Measurements from ENCODE around the gene NHERF1. TPM values are rescaled to one million over a fixed set of nuclear protein-coding genes. Genes with fewer than 3 reads are reported as not detected.

Gene NHERF1
- total and polyA plus RNA-seq, 2 of the 13 experiments (the other 11 are each of a cell fraction or from before 2014, with no cell fraction given) = 169 to 269 TPM

DNA sequence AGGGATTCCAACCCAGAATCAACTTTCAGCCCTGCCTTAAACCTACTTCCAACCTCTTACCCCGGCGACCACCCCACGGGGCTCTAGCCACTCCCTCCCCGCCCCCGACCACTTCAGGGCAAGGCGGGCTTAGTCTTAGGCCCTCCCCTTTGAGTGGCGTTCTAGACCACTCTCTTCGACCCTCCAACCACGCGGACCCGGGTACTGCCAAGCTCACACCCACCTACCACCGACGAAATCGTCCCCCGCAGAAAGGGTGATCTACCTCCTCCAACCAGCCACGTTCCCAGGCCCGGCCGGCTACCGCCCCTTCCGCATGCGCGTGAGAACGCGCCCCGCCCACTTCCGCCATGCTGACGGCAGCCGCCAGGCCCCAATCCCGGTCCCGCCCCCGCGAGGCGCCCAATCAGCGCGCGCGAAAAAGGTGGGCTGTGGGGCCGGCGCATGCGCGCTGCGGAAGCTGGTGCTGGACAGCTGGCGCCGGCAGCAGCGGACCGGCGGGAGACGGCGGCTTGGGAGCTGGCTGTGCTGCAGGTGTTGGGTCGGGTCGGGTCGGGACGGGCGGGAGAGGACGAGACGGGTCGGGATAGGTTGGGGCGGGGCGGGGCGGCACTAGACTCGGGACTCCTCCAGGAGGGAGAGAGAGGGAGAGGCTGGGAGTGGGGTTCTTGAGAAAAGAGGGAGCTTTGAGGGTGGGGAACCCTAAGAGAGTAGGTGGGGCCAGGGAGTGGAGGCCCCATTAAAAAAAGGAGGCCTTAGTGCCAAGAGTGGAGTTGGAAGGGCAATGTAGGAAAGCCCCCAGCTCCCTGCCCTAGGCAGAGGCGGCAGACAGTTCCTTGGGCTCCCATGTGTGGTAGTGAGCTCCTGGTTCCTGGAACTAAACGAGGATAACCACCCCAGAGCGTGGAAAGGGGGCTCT lies 27.9 kb downstream of the NHERF1 start, which contains the start of gene NAT9 (continued):
- TF ChIP-seq, protein P1, sequence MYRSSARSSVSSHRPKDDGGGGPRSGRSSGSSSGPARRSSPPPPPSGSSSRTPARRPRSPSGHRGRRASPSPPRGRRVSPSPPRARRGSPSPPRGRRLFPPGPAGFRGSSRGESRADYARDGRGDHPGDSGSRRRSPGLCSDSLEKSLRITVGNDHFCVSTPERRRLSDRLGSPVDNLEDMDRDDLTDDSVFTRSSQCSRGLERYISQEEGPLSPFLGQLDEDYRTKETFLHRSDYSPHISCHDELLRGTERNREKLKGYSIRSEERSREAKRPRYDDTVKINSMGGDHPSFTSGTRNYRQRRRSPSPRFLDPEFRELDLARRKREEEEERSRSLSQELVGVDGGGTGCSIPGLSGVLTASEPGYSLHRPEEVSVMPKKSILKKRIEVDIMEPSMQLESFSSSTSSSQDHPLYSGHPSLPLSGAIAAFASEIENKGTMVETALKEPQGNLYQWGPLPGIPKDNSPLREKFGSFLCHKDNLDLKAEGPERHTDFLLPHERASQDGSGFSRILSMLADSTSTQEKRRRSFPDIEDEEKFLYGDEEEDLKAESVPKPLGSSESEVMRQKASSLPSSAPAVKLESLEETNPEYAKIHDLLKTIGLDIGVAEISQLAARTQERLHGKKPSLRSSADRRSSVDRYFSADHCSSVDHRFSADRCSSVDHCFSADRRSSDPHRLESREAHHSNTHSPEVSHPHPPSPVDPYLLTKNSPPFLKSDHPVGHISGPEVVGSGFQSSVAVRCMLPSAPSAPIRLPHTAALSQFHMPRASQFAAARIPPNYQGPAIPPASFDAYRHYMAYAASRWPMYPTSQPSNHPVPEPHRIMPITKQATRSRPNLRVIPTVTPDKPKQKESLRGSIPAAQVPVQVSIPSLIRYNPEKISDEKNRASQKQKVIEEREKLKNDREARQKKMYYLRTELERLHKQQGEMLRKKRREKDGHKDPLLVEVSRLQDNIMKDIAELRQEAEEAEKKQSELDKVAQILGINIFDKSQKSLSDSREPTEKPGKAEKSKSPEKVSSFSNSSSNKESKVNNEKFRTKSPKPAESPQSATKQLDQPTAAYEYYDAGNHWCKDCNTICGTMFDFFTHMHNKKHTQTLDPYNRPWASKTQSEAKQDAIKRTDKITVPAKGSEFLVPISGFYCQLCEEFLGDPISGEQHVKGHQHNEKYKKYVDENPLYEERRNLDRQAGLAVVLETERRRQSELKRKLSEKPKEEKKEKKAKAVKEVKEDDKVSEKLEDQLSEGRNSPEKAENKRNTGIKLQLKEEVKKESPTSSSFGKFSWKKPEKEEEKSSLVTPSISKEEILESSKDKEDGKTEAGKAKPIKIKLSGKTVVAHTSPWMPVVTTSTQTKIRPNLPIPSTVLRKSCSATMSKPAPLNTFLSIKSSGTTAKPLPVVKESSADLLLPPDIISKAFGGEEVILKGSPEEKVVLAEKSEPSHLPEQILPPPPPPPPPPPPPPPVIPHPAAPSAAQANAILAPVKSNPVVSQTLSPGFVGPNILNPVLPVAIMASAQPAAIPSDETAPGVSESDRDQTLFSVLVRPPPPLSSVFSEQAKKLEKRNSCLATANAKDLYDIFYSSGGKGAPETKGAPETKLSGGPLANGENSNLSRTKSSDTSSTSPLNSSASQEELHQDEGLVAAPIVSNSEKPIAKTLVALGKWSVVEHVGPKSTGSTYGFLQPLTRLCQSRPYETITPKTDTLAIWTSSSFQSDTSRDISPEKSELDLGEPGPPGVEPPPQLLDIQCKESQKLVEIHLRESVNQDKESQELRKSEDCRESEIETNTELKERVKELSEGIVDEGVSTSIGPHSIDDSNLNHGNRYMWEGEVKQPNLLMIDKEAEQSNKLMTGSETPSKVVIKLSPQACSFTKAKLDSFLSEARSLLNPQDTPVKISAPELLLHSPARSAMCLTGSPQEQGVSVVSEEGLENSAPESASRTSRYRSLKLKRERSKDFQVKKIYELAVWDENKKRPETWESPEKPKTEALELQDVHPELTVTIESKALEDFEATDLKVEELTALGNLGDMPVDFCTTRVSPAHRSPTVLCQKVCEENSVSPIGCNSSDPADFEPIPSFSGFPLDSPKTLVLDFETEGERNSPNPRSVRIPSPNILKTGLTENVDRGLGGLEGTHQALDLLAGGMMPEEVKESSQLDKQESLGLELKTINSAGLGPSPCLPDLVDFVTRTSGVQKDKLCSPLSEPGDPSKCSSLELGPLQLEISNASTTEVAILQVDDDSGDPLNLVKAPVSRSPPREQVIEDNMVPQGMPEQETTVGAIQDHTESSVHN (CRISPR knock-in tag; IDR thresholded peaks at IDR 0.05) = no peak; the same call in 1 of the 2 replicates
- TF ChIP-seq NR2F1 (CRISPR knock-in tag; IDR thresholded peaks at IDR 0.05) (no peak), CBX1 (IDR thresholded peaks at IDR 0.05; ENCODE audit: low read depth) (no peak), PLRG1 (conservative IDR thresholded peaks at IDR 0.05) (no peak), SRY (CRISPR knock-in tag; IDR thresholded peaks at IDR 0.05) (peak; percentile 49; the same call in 1 of the 2 replicates), HNRNPUL1 (IDR thresholded peaks at IDR 0.05; ENCODE audit: low read depth, low read length) (no peak), RORA (CRISPR knock-in tag; IDR thresholded peaks at IDR 0.05) (no peak), ZBTB8A (CRISPR knock-in tag; IDR thresholded peaks at IDR 0.05; ENCODE audit: borderline replicate concordance, low read depth) (no peak), HMG20B (CRISPR knock-in tag; conservative IDR thresholded peaks at IDR 0.05) (no peak), ZNF746 (CRISPR knock-in tag; IDR thresholded peaks at IDR 0.05) (no peak)
- TF ChIP-seq, protein P2, sequence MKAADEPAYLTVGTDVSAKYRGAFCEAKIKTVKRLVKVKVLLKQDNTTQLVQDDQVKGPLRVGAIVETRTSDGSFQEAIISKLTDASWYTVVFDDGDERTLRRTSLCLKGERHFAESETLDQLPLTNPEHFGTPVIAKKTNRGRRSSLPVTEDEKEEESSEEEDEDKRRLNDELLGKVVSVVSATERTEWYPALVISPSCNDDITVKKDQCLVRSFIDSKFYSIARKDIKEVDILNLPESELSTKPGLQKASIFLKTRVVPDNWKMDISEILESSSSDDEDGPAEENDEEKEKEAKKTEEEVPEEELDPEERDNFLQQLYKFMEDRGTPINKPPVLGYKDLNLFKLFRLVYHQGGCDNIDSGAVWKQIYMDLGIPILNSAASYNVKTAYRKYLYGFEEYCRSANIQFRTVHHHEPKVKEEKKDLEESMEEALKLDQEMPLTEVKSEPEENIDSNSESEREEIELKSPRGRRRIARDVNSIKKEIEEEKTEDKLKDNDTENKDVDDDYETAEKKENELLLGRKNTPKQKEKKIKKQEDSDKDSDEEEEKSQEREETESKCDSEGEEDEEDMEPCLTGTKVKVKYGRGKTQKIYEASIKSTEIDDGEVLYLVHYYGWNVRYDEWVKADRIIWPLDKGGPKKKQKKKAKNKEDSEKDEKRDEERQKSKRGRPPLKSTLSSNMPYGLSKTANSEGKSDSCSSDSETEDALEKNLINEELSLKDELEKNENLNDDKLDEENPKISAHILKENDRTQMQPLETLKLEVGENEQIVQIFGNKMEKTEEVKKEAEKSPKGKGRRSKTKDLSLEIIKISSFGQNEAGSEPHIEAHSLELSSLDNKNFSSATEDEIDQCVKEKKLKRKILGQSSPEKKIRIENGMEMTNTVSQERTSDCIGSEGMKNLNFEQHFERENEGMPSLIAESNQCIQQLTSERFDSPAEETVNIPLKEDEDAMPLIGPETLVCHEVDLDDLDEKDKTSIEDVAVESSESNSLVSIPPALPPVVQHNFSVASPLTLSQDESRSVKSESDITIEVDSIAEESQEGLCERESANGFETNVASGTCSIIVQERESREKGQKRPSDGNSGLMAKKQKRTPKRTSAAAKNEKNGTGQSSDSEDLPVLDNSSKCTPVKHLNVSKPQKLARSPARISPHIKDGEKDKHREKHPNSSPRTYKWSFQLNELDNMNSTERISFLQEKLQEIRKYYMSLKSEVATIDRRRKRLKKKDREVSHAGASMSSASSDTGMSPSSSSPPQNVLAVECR (CRISPR knock-in tag; IDR thresholded peaks at IDR 0.05; ENCODE audit: borderline replicate concordance) = peak; percentile 98
- TF ChIP-seq, protein P3, sequence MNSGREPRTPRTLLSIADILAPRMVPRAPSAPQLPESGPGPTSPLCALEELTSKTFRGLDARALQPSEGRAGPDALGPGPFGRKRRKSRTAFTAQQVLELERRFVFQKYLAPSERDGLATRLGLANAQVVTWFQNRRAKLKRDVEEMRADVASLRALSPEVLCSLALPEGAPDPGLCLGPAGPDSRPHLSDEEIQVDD (CRISPR knock-in tag; IDR thresholded peaks at IDR 0.05; ENCODE audit: borderline replicate concordance) = no peak
- TF ChIP-seq, protein P4, sequence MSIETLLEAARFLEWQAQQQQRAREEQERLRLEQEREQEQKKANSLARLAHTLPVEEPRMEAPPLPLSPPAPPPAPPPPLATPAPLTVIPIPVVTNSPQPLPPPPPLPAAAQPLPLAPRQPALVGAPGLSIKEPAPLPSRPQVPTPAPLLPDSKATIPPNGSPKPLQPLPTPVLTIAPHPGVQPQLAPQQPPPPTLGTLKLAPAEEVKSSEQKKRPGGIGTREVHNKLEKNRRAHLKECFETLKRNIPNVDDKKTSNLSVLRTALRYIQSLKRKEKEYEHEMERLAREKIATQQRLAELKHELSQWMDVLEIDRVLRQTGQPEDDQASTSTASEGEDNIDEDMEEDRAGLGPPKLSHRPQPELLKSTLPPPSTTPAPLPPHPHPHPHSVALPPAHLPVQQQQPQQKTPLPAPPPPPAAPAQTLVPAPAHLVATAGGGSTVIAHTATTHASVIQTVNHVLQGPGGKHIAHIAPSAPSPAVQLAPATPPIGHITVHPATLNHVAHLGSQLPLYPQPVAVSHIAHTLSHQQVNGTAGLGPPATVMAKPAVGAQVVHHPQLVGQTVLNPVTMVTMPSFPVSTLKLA (IDR thresholded peaks at IDR 0.05) = peak; percentile 84
